Parietal lobe (tissue), 1 donor: ENCODE data around the gene COQ7. TPM values are rescaled to one million over a fixed set of nuclear protein-coding genes. Genes with fewer than 3 reads are reported as not detected.

ENCODE experiments used
- total RNA-seq: library from RNA; depleted of rRNA; stranded (reverse); fragments of >200 nt; gene quantifications from one replicate; pipeline ENCODE4 v1.2.3, GENCODE V29; 2014

The COQ7 gene
- 44.1 TPM for total RNA-seq

DNA sequence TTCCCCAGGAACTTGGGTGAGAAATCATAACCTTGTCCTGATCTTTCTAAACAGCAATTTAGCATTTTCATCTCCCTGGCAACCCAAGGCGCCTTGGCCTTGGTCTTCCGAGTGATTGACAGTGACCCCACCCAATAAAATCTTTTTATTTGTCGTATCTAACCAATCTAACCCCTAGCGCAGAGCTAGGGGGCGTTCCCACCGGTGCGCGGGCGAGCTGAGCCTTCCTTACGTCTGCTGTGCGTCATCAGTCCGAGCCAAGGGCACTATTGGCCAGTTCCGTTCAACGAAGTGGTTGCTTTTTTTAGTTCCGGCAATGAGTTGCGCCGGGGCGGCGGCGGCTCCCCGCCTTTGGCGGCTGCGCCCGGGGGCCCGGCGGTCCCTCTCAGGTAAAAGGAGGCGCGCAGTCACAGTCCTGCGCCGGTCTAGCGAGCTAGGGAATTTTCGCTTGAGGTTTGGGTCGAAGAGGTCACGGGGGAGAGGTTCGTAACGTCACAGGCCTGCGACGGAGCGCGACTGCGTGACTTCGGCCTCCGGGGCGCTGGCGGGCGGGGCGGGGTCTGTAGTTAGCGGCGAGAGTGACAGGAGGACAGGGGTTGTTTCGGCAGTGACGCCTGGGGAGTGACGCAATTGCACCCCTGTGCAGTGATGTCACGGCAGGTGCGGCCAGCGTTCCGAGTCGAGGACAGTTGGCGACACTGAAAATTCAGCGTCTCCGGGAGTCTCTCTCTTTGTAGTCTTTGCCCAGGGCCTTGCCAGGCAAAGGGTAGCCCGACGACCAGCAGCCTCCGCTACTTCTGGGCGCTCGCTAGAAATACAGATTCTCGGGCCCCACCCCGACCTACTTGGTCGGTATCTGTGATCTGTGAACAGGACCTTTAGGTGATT is at the start of gene COQ7:
COQ7 (plus strand) TSS at position 266 of the 888 bp plus-strand sequence; CDS start at position 317, 51 bp downstream.

DNA sequence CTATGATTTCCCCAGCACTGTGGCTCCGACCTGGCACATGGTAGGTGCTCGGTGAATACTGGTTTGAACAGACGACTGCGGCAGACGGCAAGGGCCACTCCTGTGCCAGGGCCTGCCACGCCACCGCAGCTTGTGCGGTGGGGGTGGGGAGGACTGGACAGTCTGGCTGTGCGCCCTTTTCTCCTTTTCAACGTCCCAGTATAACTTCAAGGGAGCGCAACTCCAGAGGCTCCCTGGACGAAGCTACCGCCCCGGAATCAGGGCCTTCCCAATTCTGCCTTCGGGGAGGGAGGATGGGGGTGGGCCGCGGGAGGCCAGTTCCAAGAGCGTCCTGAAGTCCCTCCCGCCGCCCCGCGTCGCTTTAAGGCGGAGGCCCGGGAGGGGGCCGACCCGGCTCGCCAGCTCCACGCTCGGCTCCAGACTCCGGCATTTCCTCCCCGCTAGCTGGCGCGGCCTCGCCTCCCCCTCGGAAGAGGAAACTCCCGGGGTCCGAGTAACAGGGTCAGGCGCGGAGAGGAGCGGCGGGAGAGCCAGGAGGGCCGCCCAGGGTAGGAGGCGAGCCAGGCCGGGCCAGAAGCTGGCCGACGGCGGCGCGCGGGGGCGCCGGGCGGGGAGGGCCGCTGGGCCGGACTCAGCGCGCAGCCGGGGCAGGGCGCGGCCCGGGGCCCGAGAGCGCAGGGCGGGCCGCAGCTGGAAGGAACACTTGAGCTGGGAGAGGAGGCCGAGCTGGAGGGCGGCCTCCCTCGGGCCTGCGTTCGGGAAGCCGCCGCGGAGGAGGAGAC is 46.4 kb downstream of the COQ7 start, which contains the start of gene ITPRIPL2:
ITPRIPL2 (plus strand) TSS at position 388 of the 782 bp plus-strand sequence. CDS start 498 bp downstream, outside the sequence.

Other genes with a start within 250 kb of the COQ7 start
- 282 TPM for gene SMG1, start 141.2 kb upstream of the COQ7 start, total RNA-seq
- gene TMC7, start 83.7 kb upstream of the COQ7 start, total RNA-seq, result 3.4 TPM
- gene ITPRIPL2, start 46.4 kb downstream of the COQ7 start, total RNA-seq, result 2.8 TPM
- gene SYT17, start 100.6 kb downstream of the COQ7 start, total RNA-seq, result 16.9 TPM
- gene CLEC19A, start 218.1 kb downstream of the COQ7 start, total RNA-seq, result 0.31 TPM